Endodermal cell (in vitro differentiated cells): Measurements from ENCODE around the gene SLC5A6. TPM values are rescaled to one million over a fixed set of nuclear protein-coding genes. Genes with fewer than 3 reads are reported as not detected.

ENCODE experiments used
- DNase-seq: peaks from one replicate; pipeline ENCODE4 v3.0.0-alpha.2; 2017
- H3K27ac ChIP-seq: 2 replicates; pipeline ENCODE4 v1.5.1; 2013; ENCODE audit warnings: mild to moderate bottlenecking, low read depth, low read length, moderate library complexity
- H3K27me3 ChIP-seq: 2 replicates; pipeline ENCODE4 v1.6.1; 2013; ENCODE audit warnings: mild to moderate bottlenecking, low read length, moderate library complexity; ENCODE audit not compliant: insufficient read depth, control insufficient read depth, poor library complexity, severe bottlenecking
- H3K36me3 ChIP-seq: 2 replicates; pipeline ENCODE4 v1.7.0; 2013; ENCODE audit warnings: mild to moderate bottlenecking, low read length, moderate library complexity; ENCODE audit not compliant: control insufficient read depth, insufficient read depth
- H3K4me1 ChIP-seq: one replicate; pipeline ENCODE4 v1.7.0; 2013; ENCODE audit warnings: low read length; ENCODE audit not compliant: control insufficient read depth, insufficient read depth
- H3K4me3 ChIP-seq: 2 replicates; pipeline ENCODE4 v1.5.1; 2013; ENCODE audit warnings: mild to moderate bottlenecking, low read length, moderate library complexity
- H3K9ac ChIP-seq: 2 replicates; pipeline ENCODE4 v1.6.1; 2013; ENCODE audit warnings: mild to moderate bottlenecking, low read length, moderate library complexity; ENCODE audit not compliant: poor library complexity, severe bottlenecking; ENCODE audit errors: extremely low read depth
- H3K9me3 ChIP-seq: 2 replicates; pipeline ENCODE4 v1.6.1; 2013; ENCODE audit warnings: mild to moderate bottlenecking, low read length, moderate library complexity; ENCODE audit not compliant: control insufficient read depth
- H3K27ac Mint-ChIP-seq: 2 replicates; pipeline ENCODE4 v1.8.0; 2020; ENCODE audit warnings: mixed read lengths
- H3K27me3 Mint-ChIP-seq: 2 replicates; pipeline ENCODE4 v1.8.0; 2021; ENCODE audit warnings: mild to moderate bottlenecking, mixed read lengths; ENCODE audit not compliant: insufficient read depth
- H3K36me3 Mint-ChIP-seq: 2 replicates; pipeline ENCODE4 v1.8.0; 2020; ENCODE audit warnings: low read depth, mixed read lengths
- H3K4me1 Mint-ChIP-seq: 2 replicates; pipeline ENCODE4 v1.8.0; 2020; ENCODE audit warnings: mixed read lengths
- H3K4me3 Mint-ChIP-seq: 2 replicates; pipeline ENCODE4 v1.8.0; 2020; ENCODE audit warnings: mild to moderate bottlenecking, moderate library complexity, mixed read lengths
- H3K9me3 Mint-ChIP-seq: 2 replicates; pipeline ENCODE4 v1.8.0; 2020; ENCODE audit warnings: mild to moderate bottlenecking, mixed read lengths
- WGBS, 2 experiments: methylation state at CpG; one replicate each; pipeline versions ENCODE4 v1.1.5 to v1.1.7; 2013; ENCODE audit warnings: missing lambda C conversion rate in 2 of 2, mixed read lengths in 1 of 2; ENCODE audit not compliant: insufficient coverage in 1 of 2, insufficient read length in 1 of 2; 5-methylcytosine and 5-hydroxymethylcytosine counted together
- total RNA-seq, 2 donors: library from RNA; stranded (reverse); fragmentation: NEBNext Ultra II Directional in 1 of 2; extraction: Animal tissue kit (Norgen Biotek cat#: 25700) in 1 of 2; gene quantifications; 2 replicates in 1 of 2; 3 replicates in 1 of 2; pipeline ENCODE4 v1.2.1, GENCODE V29; 2021
- TF ChIP-seq, protein P1 (sequence below): fragments of 200-600 bp; sonication (generic); conservative IDR thresholded peaks from 2 replicates; pipeline ENCODE4 v1.5.0; 2021; ENCODE audit warnings: antibody characterized with exemption, mild to moderate bottlenecking

Gene SLC5A6
- total RNA-seq, 2 donors from 2014 or later, result 115 to 125 TPM

DNA sequence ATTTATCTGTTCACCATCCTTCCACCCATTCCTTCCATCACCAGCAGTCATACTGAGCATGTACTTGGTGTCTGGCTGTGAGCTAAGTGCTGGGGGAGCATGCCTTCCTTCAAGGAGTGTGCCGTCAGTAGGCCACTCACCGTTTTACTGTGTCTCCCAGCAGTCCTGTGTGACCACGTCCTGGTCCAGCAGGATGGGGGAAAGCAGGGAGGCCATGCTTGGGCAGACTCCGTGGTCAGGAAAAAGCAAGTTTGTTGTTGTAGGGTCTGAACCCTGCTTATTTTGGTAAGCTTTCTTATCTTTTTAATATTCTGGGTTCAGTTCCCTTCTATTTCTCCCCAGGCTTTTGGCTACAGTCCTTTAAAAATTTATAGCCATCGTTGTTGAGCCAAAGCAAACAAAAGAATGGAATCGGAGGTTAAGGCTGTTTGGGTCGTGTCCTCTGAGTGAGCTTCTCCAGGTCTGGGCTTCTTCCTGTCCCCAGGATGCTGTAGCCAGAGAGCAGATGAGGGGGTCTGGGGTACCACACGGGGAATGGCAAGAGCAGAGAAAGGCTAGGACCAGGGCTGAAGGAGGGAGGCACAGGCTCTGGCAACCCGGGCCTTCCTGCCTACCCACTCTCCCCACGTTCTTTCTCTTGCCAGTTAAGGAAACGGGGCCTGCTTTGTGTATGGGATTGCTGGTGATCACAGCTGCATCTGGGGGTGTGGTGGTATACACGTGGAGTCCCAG, 37.3 kb upstream of the SLC5A6 start:
- 82 to 90% methylated on average over 4 to 12 of the region's 12 CpGs for WGBS, 2 experiments
- Mint-ChIP-seq H3K27me3 (peaks cover 16% of the 10 kb centered on the region), H3K27ac (no peak overlapping the region), H3K4me1 (peaks cover 4% of the 10 kb centered on the region), H3K9me3 (no peaks in the 10 kb centered on the region), H3K36me3 (peaks cover 1% of the 10 kb centered on the region), H3K4me3 (no peak overlapping the region)
- Histone ChIP-seq H3K36me3 (peaks cover 10% of the 10 kb centered on the region), H3K27ac (no peak overlapping the region), H3K9me3 (no peaks in the 10 kb centered on the region), H3K9ac (no peak overlapping the region), H3K4me3 (no peak overlapping the region), H3K4me1 (peaks cover 6% of the 10 kb centered on the region), H3K27me3 (no peaks in the 10 kb centered on the region)
- TF ChIP-seq, protein P1, sequence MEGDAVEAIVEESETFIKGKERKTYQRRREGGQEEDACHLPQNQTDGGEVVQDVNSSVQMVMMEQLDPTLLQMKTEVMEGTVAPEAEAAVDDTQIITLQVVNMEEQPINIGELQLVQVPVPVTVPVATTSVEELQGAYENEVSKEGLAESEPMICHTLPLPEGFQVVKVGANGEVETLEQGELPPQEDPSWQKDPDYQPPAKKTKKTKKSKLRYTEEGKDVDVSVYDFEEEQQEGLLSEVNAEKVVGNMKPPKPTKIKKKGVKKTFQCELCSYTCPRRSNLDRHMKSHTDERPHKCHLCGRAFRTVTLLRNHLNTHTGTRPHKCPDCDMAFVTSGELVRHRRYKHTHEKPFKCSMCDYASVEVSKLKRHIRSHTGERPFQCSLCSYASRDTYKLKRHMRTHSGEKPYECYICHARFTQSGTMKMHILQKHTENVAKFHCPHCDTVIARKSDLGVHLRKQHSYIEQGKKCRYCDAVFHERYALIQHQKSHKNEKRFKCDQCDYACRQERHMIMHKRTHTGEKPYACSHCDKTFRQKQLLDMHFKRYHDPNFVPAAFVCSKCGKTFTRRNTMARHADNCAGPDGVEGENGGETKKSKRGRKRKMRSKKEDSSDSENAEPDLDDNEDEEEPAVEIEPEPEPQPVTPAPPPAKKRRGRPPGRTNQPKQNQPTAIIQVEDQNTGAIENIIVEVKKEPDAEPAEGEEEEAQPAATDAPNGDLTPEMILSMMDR, result no peak
- DNase-seq, result no peak

DNA sequence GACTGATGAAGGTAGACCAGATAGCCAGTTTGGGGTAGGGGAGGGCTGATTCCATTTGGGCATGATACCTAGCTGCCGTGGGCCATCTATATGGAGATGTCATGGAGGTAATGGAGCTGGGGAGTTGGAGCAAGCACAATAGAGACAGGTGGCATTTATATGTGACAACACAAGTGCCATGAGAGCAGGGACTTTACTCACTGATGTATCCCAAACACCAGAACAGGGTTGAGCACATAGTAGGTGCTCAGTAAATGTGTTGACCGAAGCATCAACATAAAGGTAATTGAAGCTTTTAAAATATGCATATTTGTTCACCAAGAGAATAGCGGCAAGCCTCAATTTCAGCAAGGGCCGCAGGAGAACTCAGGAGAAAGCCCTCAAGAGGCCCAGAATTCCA, 35.8 kb upstream of the SLC5A6 start:
- H3K27me3 ChIP-seq, result no peaks in the 10 kb centered on the region
- Mint-ChIP-seq H3K4me3 (no peak overlapping the region), H3K36me3 (peaks cover 13% of the 10 kb centered on the region), H3K27me3 (peaks cover 15% of the 10 kb centered on the region), H3K27ac (no peak overlapping the region), H3K9me3 (no peaks in the 10 kb centered on the region), H3K4me1 (peaks cover 4% of the 10 kb centered on the region)
- H3K9me3 ChIP-seq, result no peaks in the 10 kb centered on the region
- no peak overlapping the region for H3K27ac ChIP-seq
- peaks cover 24% of the 10 kb centered on the region for H3K36me3 ChIP-seq
- H3K4me1 ChIP-seq, result peaks cover 6% of the 10 kb centered on the region
- DNase-seq, result no peak
- TF ChIP-seq, protein P1, result no peak
- no peak overlapping the region for H3K9ac ChIP-seq
- WGBS, 2 experiments, result 67 to 68% methylated on average over 4 of the region's 4 CpGs
- no peak overlapping the region for H3K4me3 ChIP-seq

DNA sequence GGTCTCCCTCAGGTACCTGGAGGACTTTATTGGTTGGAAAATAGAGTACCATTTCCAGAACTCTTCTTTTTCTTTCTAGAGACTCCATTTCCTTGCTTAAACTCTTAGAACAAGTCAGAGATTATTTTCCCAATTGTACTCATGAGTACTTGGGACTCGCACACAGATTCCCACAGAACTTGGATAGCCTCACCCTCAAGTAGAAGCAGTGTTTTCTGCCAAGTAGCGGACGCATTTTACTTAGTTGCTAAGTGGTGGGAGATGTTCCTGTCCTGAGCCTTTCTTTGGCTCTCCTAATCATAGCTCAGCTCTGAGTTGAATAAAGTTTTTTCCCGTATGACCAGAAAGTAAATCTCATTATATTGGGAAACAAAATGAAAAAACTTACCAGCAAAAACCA, 33.6 kb upstream of the SLC5A6 start:
- H3K4me3 ChIP-seq, result no peak overlapping the region
- no peak overlapping the region for H3K4me3 Mint-ChIP-seq
- H3K36me3 Mint-ChIP-seq, result peaks cover 34% of the 10 kb centered on the region
- no peaks in the 10 kb centered on the region for H3K9me3 ChIP-seq
- no peak overlapping the region for H3K27ac ChIP-seq
- H3K27me3 Mint-ChIP-seq, result peaks cover 3% of the 10 kb centered on the region
- H3K36me3 ChIP-seq, result peaks cover 46% of the 10 kb centered on the region
- no peaks in the 10 kb centered on the region for H3K9me3 Mint-ChIP-seq
- H3K27me3 ChIP-seq, result no peaks in the 10 kb centered on the region
- peaks cover 5% of the 10 kb centered on the region for H3K4me1 ChIP-seq
- H3K9ac ChIP-seq, result no peak overlapping the region
- H3K4me1 Mint-ChIP-seq, result peaks cover 4% of the 10 kb centered on the region
- no peak overlapping the region for H3K27ac Mint-ChIP-seq
- no peak for DNase-seq
- 91 to 100% methylated on average over 3 to 4 of the region's 4 CpGs for WGBS, 2 experiments
- TF ChIP-seq, protein P1, result no peak
